PC-9 (cell line): ENCODE data around the gene FBN3.

ENCODE experiments used
- CTCF ChIP-seq: fragments of 200-600 bp; sonication (generic); conservative IDR thresholded peaks from 2 replicates; pipeline ENCODE4 v1.6.1; 2017; ENCODE audit warnings: mixed run types, antibody characterized with exemption, mild to moderate bottlenecking, moderate library complexity
- EZH2 ChIP-seq: fragments of 200-600 bp; sonication (generic); IDR thresholded peaks from 2 replicates; pipeline ENCODE4 v1.8.0; 2017; ENCODE audit warnings: antibody characterized with exemption, low read depth

DNA sequence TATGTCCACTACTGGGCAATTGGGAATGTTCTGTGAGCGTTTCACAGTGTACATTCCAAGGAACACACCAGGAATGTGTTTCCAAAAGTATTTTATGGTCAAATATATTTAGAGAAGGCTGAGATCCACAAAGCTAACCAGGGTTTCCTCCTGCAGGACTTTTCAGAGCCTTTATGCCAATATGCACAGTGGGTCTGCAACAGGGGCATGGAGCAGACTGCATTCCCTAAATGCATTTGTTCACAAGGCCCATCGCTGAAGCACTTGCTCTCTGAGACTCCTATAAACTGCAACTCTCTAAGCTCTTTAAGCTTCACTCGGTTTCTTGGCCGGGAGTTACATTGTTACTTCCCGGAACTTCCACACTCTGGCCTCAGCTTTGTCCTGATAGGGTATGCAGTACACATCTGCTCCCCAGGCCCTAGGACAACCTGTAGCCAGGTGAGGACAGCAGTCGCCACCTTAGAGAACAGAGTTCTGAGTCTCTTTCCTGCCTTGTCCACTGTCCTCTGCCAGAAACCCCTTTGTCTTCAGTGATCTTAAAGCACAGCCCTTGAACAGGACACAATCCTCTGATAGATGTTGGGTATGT, 33.5 kb downstream of the FBN3 start:
- TF ChIP-seq EZH2 (no peak), CTCF (no peak)
